BJ (cell line): Measurements from ENCODE around the gene FZD7. TPM values are rescaled to one million over a fixed set of nuclear protein-coding genes. Genes with fewer than 3 reads are reported as not detected.

Source experiments
- CTCF ChIA-PET: fragments of 350-600 bp; formaldehyde crosslinking; extraction: SDS; loops from one replicate; lab custom pipeline; 2021; ENCODE audit warnings: antibody characterized with exemption, inconsistent platforms; lab: Yijun Ruan, JAX
- POLR2A ChIA-PET: fragments of 300-600 bp; sonication (Branson Sonifier 250); formaldehyde crosslinking; extraction: SDS; loops from one replicate; lab custom pipeline; 2021; ENCODE audit warnings: antibody characterized with exemption; lab: Charles Lee
- DNase-seq: peaks from one replicate; pipeline ENCODE4 v3.0.0-alpha.2; 2011; ENCODE audit warnings: low read depth
- H3K27me3 ChIP-seq: 2 replicates; pipeline ENCODE4 v1.6.0; 2011; ENCODE audit warnings: low read length; ENCODE audit not compliant: control insufficient read depth, insufficient read depth
- H3K36me3 ChIP-seq: 2 replicates; pipeline ENCODE4 v1.5.1; 2011; ENCODE audit warnings: low read length; ENCODE audit not compliant: control insufficient read depth, insufficient read depth
- H3K4me3 ChIP-seq: 2 replicates; pipeline ENCODE4 v1.5.1; 2011; ENCODE audit warnings: low read depth, mild to moderate bottlenecking, control low read depth, low read length
- CTCF ChIP-seq: IDR thresholded peaks from 2 replicates; pipeline ENCODE4 v1.5.1; 2011; ENCODE audit warnings: low read depth, mild to moderate bottlenecking, control low read depth, inconsistent platforms, low read length, moderate library complexity; ENCODE audit not compliant: insufficient read depth
- polyA plus RNA-seq: library from polyadenylated mRNA; depleted of rRNA; stranded (reverse); fragments of >200 nt; gene quantifications from 2 replicates; pipeline ENCODE4 v1.2.3, GENCODE V29; 2011

FZD7 gene
- polyA plus RNA-seq, 1 experiment, result 42.6 TPM

DNA sequence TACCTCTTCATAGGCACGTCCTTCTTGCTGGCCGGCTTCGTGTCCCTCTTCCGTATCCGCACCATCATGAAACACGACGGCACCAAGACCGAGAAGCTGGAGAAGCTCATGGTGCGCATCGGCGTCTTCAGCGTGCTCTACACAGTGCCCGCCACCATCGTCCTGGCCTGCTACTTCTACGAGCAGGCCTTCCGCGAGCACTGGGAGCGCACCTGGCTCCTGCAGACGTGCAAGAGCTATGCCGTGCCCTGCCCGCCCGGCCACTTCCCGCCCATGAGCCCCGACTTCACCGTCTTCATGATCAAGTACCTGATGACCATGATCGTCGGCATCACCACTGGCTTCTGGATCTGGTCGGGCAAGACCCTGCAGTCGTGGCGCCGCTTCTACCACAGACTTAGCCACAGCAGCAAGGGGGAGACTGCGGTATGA is 2.3 kb downstream of the FZD7 start:
- no peak for TF ChIP-seq CTCF
- Histone ChIP-seq H3K4me3 (peak overlapping the region; percentile 91), H3K36me3 (peaks cover 20% of the 10 kb centered on the region), H3K27me3 (no peaks in the 10 kb centered on the region)
- no peak for DNase-seq
- POLR2A ChIA-PET, result interaction anchor here (0.6 kb wide), 1 partner anchor 393 kb away, joined by 7 read pairs; no protein-coding TSS in a partner anchor
- CTCF ChIA-PET, result interaction anchor here (0.7 to 2.3 kb wide), 19 partner anchors 68 to 255 kb away, joined by 3 to 22 read pairs (median 3); partner anchors contain the start of genes ALS2 and CDK15

GRCh38 chr2:202036601-202037037 is 3.0 kb downstream of the FZD7 start:
- H3K27me3 ChIP-seq, result no peaks in the 10 kb centered on the region
- ChIA-PET POLR2A (no interaction called here), CTCF (interaction anchor here (1.0 to 2.3 kb wide), 7 partner anchors 67 to 177 kb away, joined by 3 to 22 read pairs (median 4); no protein-coding TSS in a partner anchor)
- peaks cover 20% of the 10 kb centered on the region for H3K36me3 ChIP-seq
- H3K4me3 ChIP-seq, result peak overlapping the region; percentile 91
- TF ChIP-seq CTCF, result no peak
- DNase-seq, result no peak

- Histone ChIP-seq H3K36me3 (peaks cover 20% of the 10 kb centered on the region), H3K27me3 (no peaks in the 10 kb centered on the region), H3K4me3 (peak overlapping the region; percentile 91)
- TF ChIP-seq CTCF, result no peak
- no peak for DNase-seq
- CTCF ChIA-PET, result interaction anchor here (1.0 to 1.6 kb wide), 2 partner anchors 67 to 127 kb away, joined by 3 read pairs; no protein-coding TSS in a partner anchor
- POLR2A ChIA-PET, result no interaction called here
Measured at GRCh38 chr2:202037086-202037485, 3.4 kb downstream of the FZD7 start.

DNA sequence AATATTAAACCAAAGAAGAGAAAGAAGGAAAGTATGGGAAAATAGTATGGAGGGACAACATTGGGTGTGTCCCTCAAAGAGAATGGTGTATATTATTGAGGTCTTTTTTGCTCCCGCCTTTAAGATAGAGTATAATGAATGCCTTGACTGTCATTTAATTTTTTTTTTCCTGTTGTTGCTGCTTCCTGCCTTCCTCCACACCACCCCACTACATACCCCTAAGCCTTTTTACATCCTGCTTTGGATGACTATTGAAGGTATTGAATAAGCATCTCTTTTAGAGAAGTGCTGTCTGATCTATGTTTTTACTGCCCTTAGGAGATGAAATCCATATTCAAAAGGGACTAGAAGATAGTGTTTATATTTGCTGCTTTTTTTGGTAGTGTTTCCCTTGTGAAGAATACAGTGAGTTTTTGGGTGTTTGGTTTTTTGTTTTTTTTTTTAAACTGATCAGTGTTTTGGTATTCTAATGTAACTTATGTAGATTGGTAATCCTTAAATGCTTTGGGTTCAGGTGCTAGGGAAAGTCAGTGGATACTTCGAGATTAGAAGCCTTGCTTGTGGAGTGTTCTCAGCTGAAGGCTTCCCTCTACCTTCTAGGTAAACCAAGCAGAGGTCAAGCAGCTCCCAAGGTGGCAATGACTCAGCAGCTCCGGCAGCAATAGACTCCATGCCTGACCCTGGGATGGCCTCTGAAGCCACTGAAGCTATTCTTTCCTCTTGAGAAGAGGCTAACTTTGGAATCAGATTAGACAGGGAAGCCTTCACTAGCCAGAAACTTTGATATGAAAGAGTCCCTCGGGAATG is 5.0 kb downstream of the FZD7 start:
- peaks cover 20% of the 10 kb centered on the region for H3K36me3 ChIP-seq
- no peak for DNase-seq
- ChIA-PET POLR2A (interaction anchor here (0.6 kb wide), 1 partner anchor 13 kb away, joined by 3 read pairs; no protein-coding TSS in a partner anchor), CTCF (interaction anchor here (1.2 to 1.5 kb wide), 3 partner anchors 21 to 179 kb away, joined by 3 to 6 read pairs (median 3); no protein-coding TSS in a partner anchor)
- H3K27me3 ChIP-seq, result no peaks in the 10 kb centered on the region
- no peak for TF ChIP-seq CTCF
- H3K4me3 ChIP-seq, result peak overlapping the region; percentile 91

DNA sequence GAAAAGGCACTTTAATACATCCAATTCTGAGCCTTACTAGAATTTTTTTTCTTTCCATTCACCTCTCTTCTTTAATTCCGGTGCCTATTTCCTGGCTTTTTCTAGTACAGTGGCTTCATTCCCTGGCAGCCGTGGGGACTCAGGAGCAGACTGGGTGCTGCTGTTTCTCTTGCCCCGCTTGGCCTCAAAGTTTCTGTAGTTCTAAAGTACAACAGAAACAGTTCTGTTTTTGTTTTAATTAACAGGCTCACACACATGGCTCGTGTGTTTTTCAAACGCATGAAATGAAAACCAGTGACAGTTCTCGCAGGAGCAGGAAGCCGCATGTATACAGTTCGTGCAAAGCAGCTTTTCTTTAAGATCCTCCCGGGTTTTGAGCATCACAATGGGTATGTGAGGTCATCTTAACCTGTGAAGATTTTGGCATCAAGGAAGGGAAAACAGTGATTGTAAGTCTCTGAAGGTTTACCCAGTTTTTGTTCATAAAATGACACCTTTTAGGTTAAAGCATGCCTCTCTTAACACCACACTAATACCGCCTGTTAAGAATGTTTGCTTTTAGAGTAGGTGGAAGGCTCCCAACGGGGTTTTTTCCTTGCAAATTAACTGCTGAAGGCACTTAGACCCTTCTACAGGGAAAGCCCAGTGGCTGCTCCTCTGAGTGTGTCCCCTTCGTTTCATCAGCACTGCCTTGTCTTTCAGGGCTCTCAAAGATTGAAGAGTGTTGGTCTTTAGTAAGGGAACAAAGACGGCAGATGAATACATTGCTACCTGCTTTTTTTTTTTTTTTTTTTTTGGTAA is 5.8 kb downstream of the FZD7 start:
- POLR2A ChIA-PET, result no interaction called here
- TF ChIP-seq CTCF, result no peak
- DNase-seq, result no peak
- peak overlapping the region; percentile 91 for H3K4me3 ChIP-seq
- CTCF ChIA-PET, result interaction anchor here (1.2 to 1.5 kb wide), 3 partner anchors 20 to 179 kb away, joined by 3 to 6 read pairs (median 3); no protein-coding TSS in a partner anchor
- peaks cover 20% of the 10 kb centered on the region for H3K36me3 ChIP-seq
- no peaks in the 10 kb centered on the region for H3K27me3 ChIP-seq
